SJCRH30 (cell line): ENCODE measurements around the gene ZBTB7B. TPM values are rescaled to one million over a fixed set of nuclear protein-coding genes. Genes with fewer than 3 reads are reported as not detected.

Source experiments
- DNase-seq, 2 experiments: peaks; one replicate each; pipeline ENCODE4 v3.0.0-alpha.2; 2015 to 2020
- H3K27ac ChIP-seq: fragments of 250-450 bp; sonication (Bioruptor Pico); 2 replicates; pipeline ENCODE4 v1.5.1; 2020; ENCODE audit warnings: mild to moderate bottlenecking, moderate library complexity
- H3K27me3 ChIP-seq: fragments of 250-450 bp; sonication (Bioruptor Pico); 2 replicates; pipeline ENCODE4 v1.5.1; 2020; ENCODE audit warnings: mild to moderate bottlenecking, moderate library complexity
- H3K36me3 ChIP-seq: fragments of 250-450 bp; sonication (Bioruptor Pico); 2 replicates; pipeline ENCODE4 v1.5.1; 2020; ENCODE audit warnings: mild to moderate bottlenecking, moderate library complexity
- H3K4me1 ChIP-seq: fragments of 250-450 bp; sonication (Bioruptor Pico); 2 replicates; pipeline ENCODE4 v1.5.1; 2020; ENCODE audit warnings: mild to moderate bottlenecking, moderate library complexity
- H3K4me3 ChIP-seq: fragments of 250-450 bp; sonication (Bioruptor Pico); 2 replicates; pipeline ENCODE4 v1.5.1; 2020; ENCODE audit warnings: mild to moderate bottlenecking, moderate library complexity
- H3K9me3 ChIP-seq: fragments of 250-450 bp; sonication (Bioruptor Pico); replicated peaks from 2 replicates; pipeline ENCODE4 v1.5.1; 2020; ENCODE audit warnings: mild to moderate bottlenecking, moderate library complexity
- total RNA-seq: library from RNA; depleted of rRNA; stranded (reverse); fragments of >200 nt; shearing (Covaris generic); gene quantifications from 2 replicates; pipeline ENCODE4 v1.2.3, GENCODE V29; 2014; rRNA removed

Gene ZBTB7B
- total RNA-seq, 1 experiment from 2014 or later: 5.6 TPM

DNA sequence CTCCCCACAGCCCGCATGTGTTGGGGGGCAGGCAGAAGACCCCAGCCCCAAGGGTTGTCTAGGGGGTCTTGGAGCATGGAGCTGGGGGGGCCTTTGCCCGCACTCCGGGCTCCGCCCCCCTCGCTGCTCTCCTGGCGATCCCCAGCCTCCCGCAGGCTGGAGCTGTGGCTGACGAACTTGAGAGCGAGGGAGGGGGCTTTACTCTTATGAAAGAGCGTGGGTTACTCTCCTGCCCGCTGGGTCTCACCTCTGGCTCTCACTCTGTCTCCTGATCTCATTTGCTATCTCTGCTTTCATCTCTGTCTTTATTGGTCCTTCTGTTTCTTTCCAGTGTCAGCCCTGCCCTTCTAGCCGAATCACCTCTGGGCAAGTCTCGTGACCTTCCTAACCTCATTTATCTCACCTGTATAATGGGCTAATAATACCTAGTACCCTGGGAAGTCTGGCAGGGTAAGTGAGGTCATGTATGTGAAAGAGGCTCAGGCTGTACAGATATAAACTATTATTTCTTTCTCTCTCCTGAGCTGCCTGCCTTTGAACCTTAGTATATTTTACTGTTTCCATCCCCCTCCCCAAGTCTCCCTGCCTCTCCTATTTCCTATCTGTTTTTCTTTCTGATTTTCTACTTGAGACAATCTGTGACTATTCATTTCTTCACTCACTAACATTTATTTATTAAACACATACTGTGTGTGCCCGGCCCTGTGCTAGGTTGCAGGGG is 61.7 kb downstream of the ZBTB7B start:
- peak overlapping the region; percentile 87 for H3K4me3 ChIP-seq
- H3K36me3 ChIP-seq: no peaks in the 10 kb centered on the region; the same call in 1 of the 2 replicates
- peaks cover 6% of the 10 kb centered on the region for H3K4me1 ChIP-seq
- DNase-seq: peak; percentile 46 to 52
- H3K9me3 ChIP-seq: no peaks in the 10 kb centered on the region
- H3K27me3 ChIP-seq: no peaks in the 10 kb centered on the region
- H3K27ac ChIP-seq: peak overlapping the region; percentile 51

- no peaks in the 10 kb centered on the region for H3K27me3 ChIP-seq
- no peak overlapping the region for H3K27ac ChIP-seq
- H3K36me3 ChIP-seq: no peaks in the 10 kb centered on the region; the same call in 1 of the 2 replicates
- H3K9me3 ChIP-seq: no peaks in the 10 kb centered on the region
- no peak overlapping the region for H3K4me3 ChIP-seq
- peaks cover 6% of the 10 kb centered on the region for H3K4me1 ChIP-seq
- no peak for DNase-seq
Observed at GRCh38 chr1:155064832-155065429, 62.3 kb downstream of the ZBTB7B start.

DNA sequence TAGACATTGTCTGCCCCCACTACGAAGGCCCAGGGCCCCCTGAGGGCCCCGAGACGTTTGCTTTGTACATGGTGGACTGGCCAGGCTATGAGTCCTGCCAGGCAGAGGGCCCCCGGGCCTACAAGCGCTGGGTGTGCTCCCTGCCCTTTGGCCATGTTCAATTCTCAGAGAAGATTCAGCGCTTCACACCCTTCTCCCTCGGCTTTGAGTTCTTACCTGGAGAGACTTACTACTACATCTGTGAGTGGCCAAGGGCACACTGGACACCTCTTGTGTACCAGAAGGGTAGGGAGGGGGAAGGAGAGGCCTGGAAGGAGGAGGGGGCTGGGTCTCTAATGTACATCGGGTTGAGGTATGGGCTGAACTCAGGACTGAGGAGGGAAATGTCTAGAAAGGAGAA is 64.2 kb downstream of the ZBTB7B start:
- no peaks in the 10 kb centered on the region for H3K27me3 ChIP-seq
- H3K4me1 ChIP-seq: peaks cover 4% of the 10 kb centered on the region
- H3K4me3 ChIP-seq: no peak overlapping the region
- H3K36me3 ChIP-seq: no peaks in the 10 kb centered on the region; the same call in 1 of the 2 replicates
- H3K27ac ChIP-seq: no peak overlapping the region
- no peak for DNase-seq
- H3K9me3 ChIP-seq: no peaks in the 10 kb centered on the region

Other genes starting within 250 kb of the ZBTB7B start
- 27.7 and 29.3 TPM in 2 replicates for gene KCNN3, start 132.5 kb upstream of the ZBTB7B start, total RNA-seq
- gene PMVK, start 66.1 kb upstream of the ZBTB7B start, total RNA-seq: 4.6 and 4.9 TPM in 2 replicates
- gene PBXIP1, start 46.7 kb upstream of the ZBTB7B start, total RNA-seq: 40.2 TPM in 2 replicates
- 29.4 and 29.8 TPM in 2 replicates for gene PYGO2, start 41.0 kb upstream of the ZBTB7B start, total RNA-seq
- gene SHC1, start 32.1 kb upstream of the ZBTB7B start, total RNA-seq: 102 and 110 TPM in 2 replicates
- 299 and 303 TPM in 2 replicates for gene CKS1B, start 28.1 kb upstream of the ZBTB7B start, total RNA-seq
- 25.6 and 28.0 TPM in 2 replicates for gene FLAD1, start 19.5 kb upstream of the ZBTB7B start, total RNA-seq
- gene LENEP, start 9.2 kb upstream of the ZBTB7B start, total RNA-seq: not detected in 2 replicates
- not detected in 2 replicates for gene DCST2, start 31.0 kb downstream of the ZBTB7B start, total RNA-seq
- not detected in 2 replicates for gene DCST1, start 31.0 kb downstream of the ZBTB7B start, total RNA-seq
- 16.9 and 18.3 TPM in 2 replicates for gene ADAM15, start 48.5 kb downstream of the ZBTB7B start, total RNA-seq
- 15.3 and 17.8 TPM in 2 replicates for gene EFNA4, start 60.9 kb downstream of the ZBTB7B start, total RNA-seq
- 3.5 and 4.2 TPM in 2 replicates for gene EFNA3, start 76.0 kb downstream of the ZBTB7B start, total RNA-seq
- gene EFNA1, start 125.1 kb downstream of the ZBTB7B start, total RNA-seq: 1.8 and 2.2 TPM in 2 replicates
- 12.9 and 14.8 TPM in 2 replicates for gene SLC50A1, start 133.1 kb downstream of the ZBTB7B start, total RNA-seq
- gene DPM3, start 137.7 kb downstream of the ZBTB7B start, total RNA-seq: 16.1 and 16.8 TPM in 2 replicates
- 84.2 and 90.9 TPM in 2 replicates for gene KRTCAP2, start 170.5 kb downstream of the ZBTB7B start, total RNA-seq
- gene TRIM46, start 171.0 kb downstream of the ZBTB7B start, total RNA-seq: 0.79 and 1.0 TPM in 2 replicates
- gene THBS3, start 205.1 kb downstream of the ZBTB7B start, total RNA-seq: 4.1 and 4.5 TPM in 2 replicates
- 25.2 and 31.7 TPM in 2 replicates for gene MTX1, start 205.9 kb downstream of the ZBTB7B start, total RNA-seq